Keratinocyte (primary cell): ENCODE data around the gene NPSR1.

Experiments used
- EZH2 ChIP-seq: IDR thresholded peaks from one replicate; pipeline ENCODE4 v1.6.1; 2012; ENCODE audit warnings: inconsistent platforms, mild to moderate bottlenecking, low read length, moderate library complexity
- TF ChIP-seq, protein P1 (sequence below), 3 experiments: IDR thresholded peaks in 1 of 3; conservative IDR thresholded peaks in 1 of 3; optimal IDR thresholded peaks in 1 of 3; 2 replicates in 2 of 3; 3 replicates in 1 of 3; pipeline versions ENCODE3 to v1.5.1; 2011; ENCODE audit warnings: low read length in 3 of 3, mild to moderate bottlenecking in 3 of 3, moderate library complexity in 2 of 3, control low read depth in 1 of 3, inconsistent platforms in 1 of 3; ENCODE audit not compliant: insufficient read depth in 2 of 3; ENCODE audit errors: extremely low read depth in 1 of 3

DNA sequence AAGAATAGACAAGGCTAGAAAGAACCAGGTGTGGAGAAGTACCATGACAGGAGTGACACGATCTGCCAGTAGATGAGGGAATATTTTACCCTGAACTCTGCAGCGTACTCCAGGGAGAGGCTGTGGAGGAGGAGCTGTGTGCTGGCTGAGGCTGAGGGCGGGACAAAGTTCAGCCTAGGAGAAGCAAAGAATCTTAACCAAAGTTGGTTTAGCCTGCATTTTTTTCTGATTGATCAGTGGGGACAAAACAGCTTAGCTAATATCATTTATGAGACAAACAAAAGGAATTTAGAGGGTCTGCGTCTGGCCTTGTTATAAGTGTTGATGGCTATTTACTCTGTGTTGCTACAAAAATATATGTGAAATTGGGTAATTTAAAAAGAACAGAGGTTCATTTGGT lies 5.2 kb upstream of the NPSR1 start:
- TF ChIP-seq, protein P1, sequence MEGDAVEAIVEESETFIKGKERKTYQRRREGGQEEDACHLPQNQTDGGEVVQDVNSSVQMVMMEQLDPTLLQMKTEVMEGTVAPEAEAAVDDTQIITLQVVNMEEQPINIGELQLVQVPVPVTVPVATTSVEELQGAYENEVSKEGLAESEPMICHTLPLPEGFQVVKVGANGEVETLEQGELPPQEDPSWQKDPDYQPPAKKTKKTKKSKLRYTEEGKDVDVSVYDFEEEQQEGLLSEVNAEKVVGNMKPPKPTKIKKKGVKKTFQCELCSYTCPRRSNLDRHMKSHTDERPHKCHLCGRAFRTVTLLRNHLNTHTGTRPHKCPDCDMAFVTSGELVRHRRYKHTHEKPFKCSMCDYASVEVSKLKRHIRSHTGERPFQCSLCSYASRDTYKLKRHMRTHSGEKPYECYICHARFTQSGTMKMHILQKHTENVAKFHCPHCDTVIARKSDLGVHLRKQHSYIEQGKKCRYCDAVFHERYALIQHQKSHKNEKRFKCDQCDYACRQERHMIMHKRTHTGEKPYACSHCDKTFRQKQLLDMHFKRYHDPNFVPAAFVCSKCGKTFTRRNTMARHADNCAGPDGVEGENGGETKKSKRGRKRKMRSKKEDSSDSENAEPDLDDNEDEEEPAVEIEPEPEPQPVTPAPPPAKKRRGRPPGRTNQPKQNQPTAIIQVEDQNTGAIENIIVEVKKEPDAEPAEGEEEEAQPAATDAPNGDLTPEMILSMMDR (optimal IDR thresholded peaks at IDR 0.05 in 1 of 3, IDR thresholded peaks at IDR 0.05 in 1 of 3, conservative IDR thresholded peaks at IDR 0.05 in 1 of 3; ENCODE audit: extremely low read depth in 1 of 3, insufficient read depth in 2 of 3, low read length in 3 of 3) = no peak
- no peak for TF ChIP-seq EZH2
